ENCODE data around the gene ANAPC2. TPM values are rescaled to one million over a fixed set of nuclear protein-coding genes. Genes with fewer than 3 reads are reported as not detected.
A peak's percentile ranks its signal among the peaks of the same experiment; 100 is the strongest.

The ANAPC2 gene
- total RNA-seq, 1 experiment from 2014 or later: 27.2 TPM

DNA sequence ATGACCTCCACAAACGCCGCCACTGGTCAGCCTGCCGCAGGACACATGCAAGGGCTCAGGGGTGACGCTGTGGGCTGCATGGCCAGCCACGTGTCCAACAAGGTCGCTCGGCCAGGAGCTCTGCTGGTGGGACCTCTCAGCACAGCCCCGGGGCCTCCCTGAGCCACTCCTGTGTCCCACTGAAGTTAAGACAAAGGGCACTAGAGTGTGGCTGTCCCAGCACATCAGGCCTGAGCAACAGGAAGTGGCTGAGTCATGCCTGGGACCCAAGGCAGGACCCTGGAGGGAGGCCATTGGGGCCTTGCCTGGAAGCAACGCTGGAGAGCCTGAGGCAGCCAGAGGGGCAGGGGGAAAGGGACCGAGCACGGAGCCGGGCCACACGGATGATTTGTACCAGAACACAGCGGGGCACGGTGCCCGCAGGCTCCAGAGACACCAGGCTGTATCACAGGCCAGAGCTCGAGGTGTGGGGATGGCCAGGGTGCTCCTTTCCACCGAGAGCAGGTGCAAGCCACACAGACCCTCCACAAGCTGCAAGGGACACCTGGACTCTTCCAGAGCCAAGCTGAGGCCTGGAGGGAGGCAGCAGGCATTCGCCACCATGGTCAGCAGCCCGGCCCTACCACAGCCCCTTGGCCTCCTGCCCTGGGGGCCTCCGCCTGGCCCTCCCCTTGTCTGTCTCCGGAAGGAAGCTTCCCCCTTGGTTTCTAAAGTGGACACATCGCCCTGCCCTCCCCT, 10.0 kb downstream of the ANAPC2 start:
- DNase-seq (ENCODE audit: low read depth): peak; percentile 33

DNA sequence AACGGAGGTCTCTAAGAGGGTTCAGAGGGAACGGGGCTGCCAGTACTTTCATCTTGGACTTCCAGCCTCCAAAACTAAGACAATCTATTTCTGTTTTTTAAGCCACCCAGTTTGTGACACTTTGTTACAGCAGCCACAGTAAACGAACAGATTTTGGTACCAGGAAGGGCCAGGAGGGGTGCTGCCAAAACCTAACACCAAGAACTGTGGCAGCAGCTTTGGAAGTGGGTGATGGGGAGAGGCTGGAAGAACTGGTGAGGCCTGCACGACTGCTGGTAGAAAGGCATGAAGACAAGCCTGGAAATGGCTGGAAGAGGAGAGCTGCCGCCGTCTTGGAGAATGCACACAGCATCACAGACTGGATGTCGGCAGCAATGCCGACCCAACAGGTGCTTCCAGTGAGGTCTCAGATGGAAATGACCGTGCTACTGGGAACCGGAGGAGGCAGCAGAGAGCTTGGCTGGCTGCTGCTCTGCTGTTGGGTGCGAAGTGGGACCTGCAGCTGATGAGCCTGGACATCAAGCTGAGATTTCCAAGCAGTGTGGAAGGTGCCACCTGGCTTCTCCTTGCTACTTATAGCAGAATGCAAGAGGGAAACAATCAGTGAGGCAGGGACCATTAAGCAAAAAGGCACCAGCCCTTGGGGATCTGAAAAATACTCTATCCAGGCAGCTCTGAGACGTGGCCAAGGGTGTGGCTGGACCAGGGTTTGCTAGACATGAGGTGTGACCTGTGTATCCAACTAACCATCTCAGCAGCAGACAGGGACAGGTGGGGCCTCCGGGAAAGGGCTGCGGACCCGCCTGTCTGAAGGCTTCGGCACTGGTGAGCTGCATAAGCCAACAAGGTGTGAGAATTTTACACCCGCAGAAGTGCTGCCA, 11.8 kb downstream of the ANAPC2 start:
- peak; percentile 49 for DNase-seq (ENCODE audit: low read depth)

DNA sequence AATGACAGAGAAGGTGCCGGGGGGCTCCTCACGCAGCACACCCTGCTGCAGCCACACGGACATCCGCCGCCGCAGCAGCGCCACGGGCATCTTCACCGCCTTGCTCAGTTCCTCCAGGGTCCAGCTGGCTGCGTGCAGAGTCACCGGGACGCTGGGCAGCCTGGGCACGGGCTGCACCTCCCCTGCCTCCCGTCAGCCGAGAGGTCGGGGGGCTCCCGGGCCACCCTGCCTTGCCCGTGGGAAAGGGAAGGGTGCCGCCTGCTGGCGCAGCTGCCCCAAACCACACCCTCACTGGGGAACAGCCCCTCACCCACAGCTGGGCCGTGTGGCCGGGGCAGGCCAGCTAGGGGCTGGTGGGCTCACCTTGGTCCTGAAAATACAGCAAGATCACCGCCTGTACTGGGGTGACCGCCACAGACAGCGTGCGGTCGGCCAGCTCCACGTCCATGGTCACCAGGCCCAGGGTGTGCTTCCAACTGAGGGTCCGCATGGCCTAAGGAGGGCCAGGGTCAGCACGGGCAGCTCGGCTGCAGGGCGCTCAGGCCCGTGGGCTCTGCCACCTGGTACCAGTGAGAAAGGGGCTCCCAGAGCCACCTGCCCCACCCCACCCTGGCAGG, 12.9 kb downstream of the ANAPC2 start:
- DNase-seq (ENCODE audit: low read depth): no peak

DNA sequence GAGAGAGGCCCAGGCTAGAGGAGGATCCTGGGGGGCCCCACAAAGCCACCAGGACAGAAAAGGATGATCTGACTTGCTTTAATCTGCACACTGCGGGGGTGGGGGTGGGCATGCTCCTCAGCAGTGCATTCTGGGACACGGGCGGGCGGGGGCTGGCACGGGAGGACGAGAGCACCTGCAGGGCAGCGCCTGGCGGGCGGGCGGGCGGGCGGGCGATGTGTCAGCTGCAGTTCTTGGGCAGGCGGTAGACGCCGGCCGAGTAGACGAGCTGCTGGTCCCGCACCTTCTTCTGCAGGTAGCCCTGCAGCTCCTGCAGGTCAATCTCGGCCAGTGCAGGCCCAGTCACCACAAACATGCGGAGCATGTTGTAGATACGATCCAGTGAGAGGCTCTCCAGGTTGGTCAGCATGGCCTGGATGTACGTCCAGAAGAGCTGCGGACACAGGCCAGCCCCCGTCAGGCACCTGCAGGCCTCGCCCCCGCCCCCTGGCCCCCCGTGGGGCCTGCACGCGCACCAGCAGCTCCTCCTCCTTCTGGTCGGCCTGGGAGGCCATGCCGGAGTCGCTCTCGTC, 13.6 kb downstream of the ANAPC2 start:
- no peak for DNase-seq (ENCODE audit: low read depth)

DNA sequence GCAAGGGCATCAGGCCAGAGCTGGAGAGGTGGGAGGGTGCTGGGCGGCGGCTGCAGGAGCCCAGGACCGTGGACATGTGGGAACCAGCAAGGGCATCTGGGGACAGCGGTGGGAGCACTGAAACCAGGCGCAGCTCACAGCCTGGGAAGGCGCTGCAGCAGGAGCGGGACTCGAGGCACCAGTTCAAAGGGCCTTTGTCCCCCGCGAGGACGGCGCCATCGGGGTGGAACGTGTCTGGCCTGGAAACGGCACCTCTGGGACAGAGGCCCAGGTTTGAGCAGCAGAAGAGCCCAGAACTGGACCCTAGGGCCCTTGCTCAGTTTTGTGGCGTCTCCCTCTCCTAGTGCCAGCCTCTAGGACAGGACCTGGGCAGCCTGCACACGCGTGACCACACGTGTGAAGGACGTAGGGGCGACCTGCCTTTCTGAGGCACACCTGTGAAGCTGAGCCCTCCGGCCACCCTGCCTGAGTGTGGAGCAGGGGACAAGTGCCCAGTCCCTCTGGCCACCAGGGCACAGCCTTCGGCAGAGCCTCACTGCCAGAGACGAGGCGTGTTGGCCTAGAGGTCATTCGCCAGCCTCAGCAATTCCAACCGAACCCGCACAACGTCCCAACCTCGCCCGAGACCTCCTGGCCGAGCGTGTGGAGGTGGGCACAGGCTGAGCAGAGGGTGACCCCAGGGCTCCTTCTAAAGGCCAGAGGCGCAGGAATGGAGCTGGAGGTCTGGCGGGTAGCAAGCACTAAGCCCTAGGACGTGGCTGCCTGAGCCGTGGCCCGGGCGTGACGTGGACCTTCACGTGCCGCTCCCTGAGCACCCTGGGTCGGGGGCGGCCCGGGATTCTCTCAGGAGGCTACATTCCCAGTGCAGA, 14.3 kb downstream of the ANAPC2 start:
- DNase-seq (ENCODE audit: low read depth): no peak

DNA sequence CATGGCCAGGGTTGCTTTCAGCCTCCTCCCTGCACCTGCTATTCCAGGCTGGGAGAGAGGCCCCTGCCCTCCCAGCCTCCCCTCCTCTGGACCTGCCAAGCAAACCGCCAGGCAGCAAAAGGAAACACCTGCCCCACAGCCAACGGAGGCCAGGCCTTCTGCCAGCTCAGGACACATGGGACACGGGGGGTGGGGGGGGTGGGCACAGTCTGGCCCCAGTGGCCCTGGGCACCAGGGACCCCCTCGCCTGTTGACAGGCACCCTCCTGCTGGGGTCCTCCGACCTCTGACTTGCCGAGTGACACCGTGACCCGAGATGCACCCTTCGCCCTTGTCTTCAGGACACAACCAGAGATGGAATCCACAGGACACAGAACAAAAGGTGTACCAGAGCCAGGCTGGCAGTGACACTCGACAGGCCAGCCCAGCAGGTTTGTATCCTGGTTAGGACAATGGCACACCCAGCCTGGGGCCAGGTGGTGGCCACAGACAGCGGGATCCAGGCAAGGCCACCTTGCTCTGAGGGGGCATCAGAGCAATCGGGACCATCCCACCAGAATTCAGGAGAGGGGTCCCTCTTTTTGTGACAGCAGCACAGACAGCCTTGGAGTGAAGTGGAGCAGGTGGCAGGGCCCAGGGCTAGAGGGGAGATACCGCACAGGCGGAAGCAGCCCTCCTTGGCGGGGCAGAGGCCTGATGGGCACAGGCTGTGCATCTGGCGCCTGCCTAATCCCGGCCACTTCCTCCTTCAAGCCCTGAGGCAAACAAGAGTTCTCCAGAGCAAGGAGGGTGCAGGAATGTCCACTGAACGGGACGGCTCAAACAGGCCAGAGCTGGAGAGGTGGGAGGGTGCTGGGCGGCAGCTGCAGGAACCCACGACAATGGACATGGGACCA, 15.2 kb downstream of the ANAPC2 start:
- DNase-seq (ENCODE audit: low read depth): no peak

DNA sequence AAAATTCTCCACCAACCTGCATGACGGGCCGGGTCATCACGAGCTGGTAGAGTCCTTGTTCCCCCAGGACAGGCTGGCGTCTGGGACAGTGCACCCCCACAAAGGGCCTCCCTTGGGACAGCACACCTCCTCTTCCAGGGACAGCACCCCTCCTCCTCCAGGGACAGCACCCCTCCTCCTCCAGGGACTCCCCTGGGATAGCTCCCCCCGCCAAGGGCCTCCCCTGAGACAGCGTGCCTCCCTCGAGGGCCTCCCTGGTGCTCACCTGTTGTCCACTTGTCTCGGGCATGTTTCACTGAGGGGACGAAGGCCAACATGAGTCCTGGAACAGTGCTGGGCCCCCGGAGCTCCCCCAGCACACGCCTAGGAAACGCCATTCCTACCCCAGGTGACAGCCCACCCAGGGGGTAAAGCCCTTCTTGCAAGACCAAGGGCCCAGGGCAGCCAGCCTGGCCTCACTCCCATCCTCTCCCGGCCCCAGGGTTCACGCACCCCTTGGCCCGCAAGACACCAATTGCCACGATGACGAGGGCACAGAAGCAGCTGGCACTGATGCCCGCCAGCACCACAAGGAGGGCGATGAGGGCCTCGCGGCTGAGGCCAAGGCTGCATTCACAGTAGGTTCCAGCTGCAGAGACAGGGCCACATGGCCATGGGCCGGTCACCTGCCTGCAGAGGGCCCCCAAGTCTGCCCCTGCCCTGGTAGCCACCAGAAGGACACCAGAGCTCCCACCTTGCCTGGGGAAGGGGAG, 17.0 kb downstream of the ANAPC2 start:
- DNase-seq (ENCODE audit: low read depth): no peak

DNA sequence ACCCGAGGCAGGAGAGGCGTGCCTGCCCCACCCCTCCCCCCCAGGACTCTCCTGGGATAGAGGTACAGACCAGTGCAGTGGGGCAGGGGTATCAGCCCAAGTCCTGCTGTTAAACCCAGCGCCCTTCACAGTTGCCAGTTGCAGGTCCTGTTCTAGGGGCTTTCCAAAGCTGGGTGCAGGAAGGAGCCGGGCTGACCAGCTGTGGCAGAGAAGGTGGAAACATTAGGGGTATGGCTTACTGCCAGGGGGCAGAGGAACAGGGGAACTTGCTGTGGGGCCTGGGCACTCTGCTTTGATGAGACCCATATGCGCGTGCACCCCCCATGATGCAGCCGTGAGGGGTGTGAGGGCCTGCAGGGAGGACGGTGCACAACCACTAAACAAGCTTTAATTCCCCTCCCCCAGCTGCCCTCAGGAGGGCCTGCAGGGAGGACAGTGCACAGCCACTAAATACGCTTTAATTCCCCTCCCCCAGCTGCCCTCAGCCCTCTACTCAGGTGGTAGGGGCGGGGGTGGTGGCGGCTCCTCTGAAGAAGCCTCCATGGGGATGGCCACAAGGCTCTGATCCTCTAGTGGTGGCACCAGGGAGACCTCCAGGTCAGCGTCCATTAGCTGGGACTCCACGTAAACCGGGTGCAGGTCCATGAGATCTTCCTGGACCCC, 17.7 kb downstream of the ANAPC2 start:
- DNase-seq (ENCODE audit: low read depth): no peak

DNA sequence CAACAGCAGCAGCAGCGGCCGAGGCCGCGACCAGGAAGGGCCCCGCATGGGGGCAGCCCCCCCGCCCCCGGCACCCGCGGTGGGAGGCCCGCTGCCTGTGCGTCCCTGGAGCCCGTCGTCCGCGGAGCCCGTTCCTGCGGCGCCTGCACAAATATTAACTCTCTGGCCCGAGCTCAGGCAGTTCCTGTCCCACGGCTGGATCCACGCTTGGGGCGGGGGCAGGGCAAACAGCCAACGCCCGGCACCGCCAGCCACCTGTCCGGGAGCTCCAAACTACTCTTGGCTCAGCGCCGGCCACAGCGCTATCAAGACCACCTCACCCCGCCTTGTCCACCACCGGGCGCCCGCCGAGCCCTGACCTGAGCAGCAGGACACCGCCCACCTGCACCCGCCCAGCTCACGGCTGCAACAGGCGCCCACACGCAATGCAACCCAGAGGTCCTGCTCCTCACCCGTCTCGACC, 18.4 kb downstream of the ANAPC2 start, which contains the start of gene LRRC26:
LRRC26 (minus strand) TSS at position 156 of the 463 bp plus-strand sequence; CDS start at position 48, 108 bp downstream.
- no peak for DNase-seq (ENCODE audit: low read depth)

DNA sequence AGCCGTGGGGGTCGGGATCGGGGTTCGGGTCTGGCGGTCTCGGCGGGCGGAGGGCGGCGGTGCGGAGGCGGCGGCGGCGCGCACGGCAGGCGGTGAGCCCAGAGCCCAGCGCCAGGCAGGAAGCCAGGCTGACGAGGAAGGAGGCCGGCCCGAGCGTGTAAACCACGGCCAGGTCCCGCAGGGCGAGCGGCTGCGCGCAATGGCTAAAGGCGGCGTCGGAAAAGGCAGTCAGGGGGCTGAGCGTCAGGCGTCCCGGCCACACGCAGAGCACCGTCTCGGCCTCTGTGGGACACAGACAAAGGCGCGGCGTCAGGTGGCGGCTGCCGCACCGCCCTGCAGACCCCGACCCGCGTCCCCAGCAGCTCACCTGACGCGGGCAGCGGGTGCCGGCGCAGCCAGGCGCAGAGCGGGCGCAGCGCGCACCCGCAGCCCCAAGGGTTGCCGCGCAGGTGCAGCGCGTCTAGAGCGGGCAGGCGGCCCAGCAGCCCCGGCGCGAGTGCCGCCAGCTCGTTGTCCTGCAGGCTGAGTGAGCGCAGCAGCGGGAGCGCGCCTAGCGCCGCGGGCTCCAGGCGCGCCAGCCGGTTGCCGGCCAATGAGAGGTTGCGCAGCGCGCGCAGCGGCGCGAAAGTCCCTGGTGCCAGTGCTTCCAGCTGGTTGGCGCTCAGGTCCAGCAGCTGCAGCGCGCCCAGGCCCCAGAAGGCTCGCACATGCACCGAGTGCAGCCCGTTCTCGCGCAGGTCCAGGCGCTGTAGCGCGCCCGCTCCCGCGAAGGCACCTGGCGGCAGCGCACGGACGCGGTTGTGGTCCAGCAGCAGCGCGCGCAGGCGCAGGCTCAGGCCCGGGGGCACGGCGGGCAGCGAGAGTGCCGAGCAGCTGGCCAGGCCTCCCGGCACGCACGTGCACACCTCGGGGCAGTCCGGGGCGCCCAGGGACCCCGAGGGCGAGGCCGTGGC, 19.2 kb downstream of the ANAPC2 start:
- DNase-seq (ENCODE audit: low read depth): peak; percentile 56

DNA sequence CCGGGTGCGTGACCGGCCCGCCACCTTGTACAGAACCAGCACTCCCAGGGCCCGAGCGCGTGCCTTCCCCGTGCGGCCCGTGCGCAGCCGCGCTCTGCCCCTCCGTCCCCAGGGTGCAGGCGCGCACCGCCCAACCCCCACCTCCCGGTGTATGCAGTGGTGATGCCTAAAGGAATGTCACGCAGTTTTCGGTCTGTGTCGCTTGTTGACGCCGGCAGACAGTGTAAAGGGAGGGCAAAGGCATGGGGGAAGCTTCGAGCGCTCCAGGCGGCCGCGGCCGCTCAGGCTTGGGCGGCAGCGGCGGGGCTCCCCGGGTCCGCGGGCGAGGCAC, 19.8 kb downstream of the ANAPC2 start:
- no peak for DNase-seq (ENCODE audit: low read depth)

DNA sequence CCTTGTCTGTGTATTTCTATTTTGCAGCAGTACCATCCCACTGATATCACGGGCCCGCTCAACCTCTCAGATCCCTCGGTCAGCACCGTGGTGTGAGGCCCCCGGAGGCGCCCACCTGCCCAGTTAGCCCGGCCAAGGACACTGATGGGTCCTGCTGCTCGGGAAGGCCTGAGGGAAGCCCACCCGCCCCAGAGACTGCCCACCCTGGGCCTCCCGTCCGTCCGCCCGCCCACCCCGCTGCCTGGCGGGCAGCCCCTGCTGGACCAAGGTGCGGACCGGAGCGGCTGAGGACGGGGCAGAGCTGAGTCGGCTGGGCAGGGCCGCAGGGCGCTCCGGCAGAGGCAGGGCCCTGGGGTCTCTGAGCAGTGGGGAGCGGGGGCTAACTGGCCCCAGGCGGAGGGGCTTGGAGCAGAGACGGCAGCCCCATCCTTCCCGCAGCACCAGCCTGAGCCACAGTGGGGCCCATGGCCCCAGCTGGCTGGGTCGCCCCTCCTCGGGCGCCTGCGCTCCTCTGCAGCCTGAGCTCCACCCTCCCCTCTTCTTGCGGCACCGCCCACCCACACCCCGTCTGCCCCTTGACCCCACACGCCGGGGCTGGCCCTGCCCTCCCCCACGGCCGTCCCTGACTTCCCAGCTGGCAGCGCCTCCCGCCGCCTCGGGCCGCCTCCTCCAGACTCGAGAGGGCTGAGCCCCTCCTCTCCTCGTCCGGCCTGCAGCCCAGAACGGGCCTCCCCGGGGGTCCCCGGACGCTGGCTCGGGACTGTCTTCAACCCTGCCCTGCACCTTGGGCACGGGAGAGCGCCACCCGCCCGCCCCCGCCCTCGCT, 20.4 kb downstream of the ANAPC2 start:
- DNase-seq (ENCODE audit: low read depth): no peak

DNA sequence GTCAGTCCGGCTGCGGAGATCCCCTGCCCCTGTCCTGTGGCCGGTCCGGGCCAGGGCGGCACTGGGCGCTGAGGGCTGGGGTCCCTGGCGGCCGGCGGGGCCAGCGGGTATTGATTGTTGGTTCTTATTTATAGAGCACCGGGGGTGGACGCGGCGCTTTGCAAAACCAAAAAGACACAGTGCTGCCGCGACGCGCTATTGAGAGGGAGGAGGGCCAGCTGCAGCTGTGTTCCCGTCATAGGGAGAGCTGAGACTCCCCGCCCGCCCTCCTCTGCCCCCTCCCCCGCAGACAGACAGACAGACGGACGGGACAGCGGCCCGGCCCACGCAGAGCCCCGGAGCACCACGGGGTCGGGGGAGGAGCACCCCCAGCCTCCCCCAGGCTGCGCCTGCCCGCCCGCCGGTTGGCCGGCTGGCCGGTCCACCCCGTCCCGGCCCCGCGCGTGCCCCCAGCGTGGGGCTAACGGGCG, 21.0 kb downstream of the ANAPC2 start:
- no peak for DNase-seq (ENCODE audit: low read depth)

DNA sequence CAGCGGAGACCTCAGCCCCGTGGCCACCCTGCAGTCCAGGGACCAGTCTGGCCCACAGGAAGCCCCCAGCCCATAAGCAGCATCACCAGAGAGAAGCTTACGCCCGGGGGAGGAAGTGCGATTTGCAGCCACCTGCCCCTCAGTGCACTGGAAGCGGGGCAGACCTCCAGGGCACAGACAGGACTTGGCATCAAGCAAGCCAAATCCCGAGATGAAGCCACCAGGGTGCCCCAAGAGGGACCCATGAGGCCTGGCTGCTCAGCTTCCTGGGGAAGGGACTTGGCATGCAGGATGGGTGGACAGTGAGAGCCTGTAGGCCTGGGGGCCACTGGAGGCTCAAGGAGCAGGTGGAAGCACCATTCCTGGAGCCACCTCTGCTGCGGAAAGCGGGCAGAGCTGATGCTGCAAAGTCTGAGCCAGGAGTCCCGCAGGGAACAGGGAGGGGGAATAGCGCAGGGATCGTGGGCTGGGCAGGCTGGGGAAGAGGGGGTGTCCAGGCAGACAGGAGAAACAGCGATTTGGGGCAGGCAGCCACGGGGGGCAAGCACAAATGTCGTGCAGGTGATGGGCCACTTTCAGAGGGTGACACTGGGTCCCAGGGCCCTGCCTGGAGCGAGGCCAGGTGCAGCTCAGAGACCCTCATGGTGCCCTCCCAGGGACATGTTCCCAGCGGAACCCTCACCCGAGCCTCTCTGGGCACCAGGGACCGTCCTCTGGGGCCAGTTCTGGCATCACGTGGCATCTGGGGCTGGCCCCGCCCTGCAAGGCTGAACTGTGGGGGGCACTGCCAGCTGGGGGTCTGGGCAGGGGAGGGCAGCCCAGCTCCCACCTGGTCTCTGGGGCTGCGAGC, 21.8 kb downstream of the ANAPC2 start:
- no peak for DNase-seq (ENCODE audit: low read depth)

DNA sequence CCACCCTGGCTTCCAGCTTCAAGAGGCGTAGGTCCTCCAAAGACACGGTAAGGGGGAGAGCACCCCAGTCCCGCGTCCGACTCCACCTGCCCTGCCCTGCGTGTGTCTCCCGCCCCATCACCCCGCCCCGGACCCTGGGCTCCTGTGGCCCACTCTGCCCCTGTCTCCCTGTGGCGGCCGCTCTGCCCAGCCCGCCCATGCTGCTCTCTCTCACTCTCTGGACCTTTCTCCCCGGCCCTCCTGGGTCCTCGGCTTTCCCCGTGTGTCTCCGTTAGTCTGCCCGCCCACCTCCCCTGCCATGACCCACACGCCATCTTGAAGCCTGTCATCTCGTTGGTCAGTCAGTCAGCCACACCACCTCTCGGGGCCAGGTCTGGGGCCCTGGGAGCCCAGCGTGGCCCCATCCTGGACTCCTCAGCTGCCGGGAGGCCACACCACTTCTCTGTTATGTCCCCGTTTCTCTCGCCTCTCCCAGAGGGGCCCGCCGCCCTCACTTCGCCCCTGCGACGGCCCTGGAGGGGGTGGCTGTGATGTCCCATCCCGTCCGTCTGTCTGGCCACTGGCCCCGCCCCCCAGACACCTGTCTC, 23.0 kb downstream of the ANAPC2 start:
- DNase-seq (ENCODE audit: low read depth): no peak
